SKM-1 treated with dmso at 0.1 percent for 144 hours (cell line): ENCODE results near the gene ADPRH.

Experiments
- DNase-seq: peaks from one replicate; lab custom pipeline; 2025; ENCODE audit not compliant: unreplicated experiment; lab: John Stamatoyannopoulos, UW

ADPRH gene

GRCh38 chr3:119596398-119596797, 17.1 kb downstream of the ADPRH start:
- DNase-seq = no peak

- no peak for DNase-seq
Measured at GRCh38 chr3:119597548-119598288, 18.4 kb downstream of the ADPRH start, which contains the start of gene PLA1A. TSS of gene PLA1A (plus strand) at chr3:119597885. CDS start at chr3:119597914, 29 bp downstream.

- DNase-seq = no peak
Measured at GRCh38 chr3:119598410-119599098, 19.3 kb downstream of the ADPRH start.

GRCh38 chr3:119599558-119600174, 20.4 kb downstream of the ADPRH start:
- no peak for DNase-seq

GRCh38 chr3:119600732-119601131, 21.4 kb downstream of the ADPRH start:
- DNase-seq = no peak

GRCh38 chr3:119601154-119601553, 21.9 kb downstream of the ADPRH start:
- DNase-seq = no peak

GRCh38 chr3:119602676-119603075, 23.4 kb downstream of the ADPRH start:
- DNase-seq = no peak

- DNase-seq = no peak
Measured at GRCh38 chr3:119604878-119605277, 25.6 kb downstream of the ADPRH start.

- no peak for DNase-seq
Measured at GRCh38 chr3:119608405-119609000, 29.2 kb downstream of the ADPRH start.

GRCh38 chr3:119609301-119609700, 30.0 kb downstream of the ADPRH start:
- DNase-seq = no peak

- no peak for DNase-seq
Measured at GRCh38 chr3:119611664-119612063, 32.4 kb downstream of the ADPRH start.

GRCh38 chr3:119613201-119613600, 33.9 kb downstream of the ADPRH start:
- no peak for DNase-seq

GRCh38 chr3:119613872-119614271, 34.6 kb downstream of the ADPRH start:
- no peak for DNase-seq

- DNase-seq = no peak
Measured at GRCh38 chr3:119616056-119616455, 36.8 kb downstream of the ADPRH start.

- DNase-seq = no peak
Measured at GRCh38 chr3:119619094-119619493, 39.8 kb downstream of the ADPRH start.

- DNase-seq = no peak
Measured at GRCh38 chr3:119620899-119621298, 41.6 kb downstream of the ADPRH start.

GRCh38 chr3:119624002-119624720, 44.9 kb downstream of the ADPRH start:
- no peak for DNase-seq

- no peak for DNase-seq
Measured at GRCh38 chr3:119625451-119626153, 46.3 kb downstream of the ADPRH start.

- no peak for DNase-seq
Measured at GRCh38 chr3:119626196-119626595, 46.9 kb downstream of the ADPRH start.

GRCh38 chr3:119627461-119627860, 48.2 kb downstream of the ADPRH start:
- no peak for DNase-seq
